ENCODE results near the gene CELF4. TPM values are rescaled to one million over a fixed set of nuclear protein-coding genes. Genes with fewer than 3 reads are reported as not detected.

CELF4 gene
- total and polyA plus RNA-seq, 4 donors, result 0.24 to 3.0 (median 1.3) TPM

DNA sequence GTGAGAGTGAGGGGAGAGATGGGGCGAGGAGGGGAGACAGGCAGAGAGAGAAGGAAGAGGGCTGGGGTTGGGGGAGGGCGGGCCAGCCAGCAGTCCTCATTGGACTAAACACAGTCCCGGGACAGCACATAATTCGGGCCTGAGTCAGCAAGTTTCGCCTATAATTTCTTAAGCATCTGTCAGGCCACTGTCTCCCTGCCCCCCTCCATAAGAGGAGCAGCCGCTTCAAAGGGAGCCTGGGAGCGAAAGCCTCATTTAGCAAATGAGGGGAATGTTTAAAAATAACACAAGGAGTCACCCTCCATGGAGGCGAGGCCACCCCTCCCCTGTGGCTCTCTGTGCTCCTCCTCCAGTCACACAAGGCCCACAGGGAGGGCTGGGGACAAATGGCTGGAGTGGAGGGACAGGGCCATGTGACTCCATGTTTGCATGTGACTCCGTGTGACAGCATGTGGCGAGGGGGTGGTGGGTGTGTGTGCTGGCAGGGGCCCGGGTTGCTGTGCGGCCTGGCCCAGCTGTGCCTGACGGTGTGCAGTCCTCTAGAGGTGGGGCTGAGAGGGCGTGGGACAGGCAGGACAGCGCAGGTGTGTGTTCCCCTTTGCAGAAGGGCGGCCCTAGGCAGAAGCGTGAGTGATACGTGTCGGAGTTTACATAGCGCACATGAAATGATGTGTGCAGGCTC, 162.4 kb downstream of the CELF4 start:
- no peak for ATAC-seq (ENCODE audit: insufficient read depth, low FRiP score)
- Histone ChIP-seq H3K27ac (ENCODE audit: low read depth in 1 of 2, low read length in 1 of 2) (no peak overlapping the region), H3K27me3 (ENCODE audit: control insufficient read depth in 3 of 3, insufficient read depth in 3 of 3, low read length in 2 of 3) (no peaks in the 10 kb centered on the region), H3K4me3 (no peak overlapping the region), H3K4me1 (ENCODE audit: control insufficient read depth in 5 of 5, insufficient read depth in 5 of 5, low read length in 5 of 5) (peaks cover 0 to 19% (median 15%) of the 10 kb centered on the region in 5 donors), H3K36me3 (ENCODE audit: control insufficient read depth in 4 of 4, insufficient read depth in 4 of 4, low read length in 4 of 4) (no peaks in the 10 kb centered on the region), H3K9me3 (ENCODE audit: control insufficient read depth in 4 of 4, insufficient read depth in 3 of 4, low read length in 3 of 4) (no peaks in the 10 kb centered on the region), H3K9ac (ENCODE audit: insufficient read depth in 1 of 2, low read length in 2 of 2) (peak overlapping the region in 1 of 2 donors; percentile 26)
- WGBS, 2 donors, result 75 to 82% methylated on average over 20 of the region's 20 CpGs
- TF ChIP-seq, protein P1, sequence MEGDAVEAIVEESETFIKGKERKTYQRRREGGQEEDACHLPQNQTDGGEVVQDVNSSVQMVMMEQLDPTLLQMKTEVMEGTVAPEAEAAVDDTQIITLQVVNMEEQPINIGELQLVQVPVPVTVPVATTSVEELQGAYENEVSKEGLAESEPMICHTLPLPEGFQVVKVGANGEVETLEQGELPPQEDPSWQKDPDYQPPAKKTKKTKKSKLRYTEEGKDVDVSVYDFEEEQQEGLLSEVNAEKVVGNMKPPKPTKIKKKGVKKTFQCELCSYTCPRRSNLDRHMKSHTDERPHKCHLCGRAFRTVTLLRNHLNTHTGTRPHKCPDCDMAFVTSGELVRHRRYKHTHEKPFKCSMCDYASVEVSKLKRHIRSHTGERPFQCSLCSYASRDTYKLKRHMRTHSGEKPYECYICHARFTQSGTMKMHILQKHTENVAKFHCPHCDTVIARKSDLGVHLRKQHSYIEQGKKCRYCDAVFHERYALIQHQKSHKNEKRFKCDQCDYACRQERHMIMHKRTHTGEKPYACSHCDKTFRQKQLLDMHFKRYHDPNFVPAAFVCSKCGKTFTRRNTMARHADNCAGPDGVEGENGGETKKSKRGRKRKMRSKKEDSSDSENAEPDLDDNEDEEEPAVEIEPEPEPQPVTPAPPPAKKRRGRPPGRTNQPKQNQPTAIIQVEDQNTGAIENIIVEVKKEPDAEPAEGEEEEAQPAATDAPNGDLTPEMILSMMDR (IDR thresholded peaks at IDR 0.05; ENCODE audit: control extremely low read depth, extremely low read depth), result no peak
- peak; percentile 92 to 97 (median 95) for DNase-seq

DNA sequence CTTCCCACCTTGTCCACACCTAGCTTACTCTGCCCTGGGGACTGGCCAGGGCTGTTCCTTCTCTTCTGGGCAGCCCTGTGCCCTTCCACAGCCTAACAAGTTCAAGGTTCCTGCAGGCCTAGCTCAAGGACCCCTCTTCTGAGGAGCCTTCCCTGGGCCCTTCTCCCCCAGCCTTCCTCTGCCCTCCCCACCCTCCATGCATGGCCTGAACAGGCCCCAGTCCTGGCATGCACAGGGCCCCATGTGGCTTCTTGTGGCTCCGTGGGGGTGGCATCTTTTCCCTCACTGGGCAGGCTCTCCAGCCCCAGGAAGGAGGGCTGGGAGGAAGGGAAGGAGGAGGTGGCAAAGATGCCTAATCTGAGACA, 162.9 kb downstream of the CELF4 start:
- H3K9ac ChIP-seq (ENCODE audit: insufficient read depth in 1 of 2, low read length in 2 of 2), result no peak overlapping the region
- no peaks in the 10 kb centered on the region for H3K36me3 ChIP-seq (ENCODE audit: control insufficient read depth in 4 of 4, insufficient read depth in 4 of 4, low read length in 4 of 4)
- TF ChIP-seq, protein P1 (IDR thresholded peaks at IDR 0.05; ENCODE audit: control extremely low read depth, extremely low read depth), result no peak
- 29 to 33% methylated on average over 1 of the region's 1 CpG for WGBS, 2 donors
- no peaks in the 10 kb centered on the region for H3K27me3 ChIP-seq (ENCODE audit: control insufficient read depth in 3 of 3, insufficient read depth in 3 of 3, low read length in 2 of 3)
- H3K27ac ChIP-seq (ENCODE audit: low read depth in 1 of 2, low read length in 1 of 2), result no peak overlapping the region
- ATAC-seq (ENCODE audit: insufficient read depth, low FRiP score) (no peak), DNase-seq (no peak)
- H3K4me3 ChIP-seq, result no peak overlapping the region
- peaks cover 0 to 25% (median 17%) of the 10 kb centered on the region in 5 donors for H3K4me1 ChIP-seq (ENCODE audit: control insufficient read depth in 5 of 5, insufficient read depth in 5 of 5, low read length in 5 of 5)
- no peaks in the 10 kb centered on the region for H3K9me3 ChIP-seq (ENCODE audit: control insufficient read depth in 4 of 4, insufficient read depth in 3 of 4, low read length in 3 of 4)

DNA sequence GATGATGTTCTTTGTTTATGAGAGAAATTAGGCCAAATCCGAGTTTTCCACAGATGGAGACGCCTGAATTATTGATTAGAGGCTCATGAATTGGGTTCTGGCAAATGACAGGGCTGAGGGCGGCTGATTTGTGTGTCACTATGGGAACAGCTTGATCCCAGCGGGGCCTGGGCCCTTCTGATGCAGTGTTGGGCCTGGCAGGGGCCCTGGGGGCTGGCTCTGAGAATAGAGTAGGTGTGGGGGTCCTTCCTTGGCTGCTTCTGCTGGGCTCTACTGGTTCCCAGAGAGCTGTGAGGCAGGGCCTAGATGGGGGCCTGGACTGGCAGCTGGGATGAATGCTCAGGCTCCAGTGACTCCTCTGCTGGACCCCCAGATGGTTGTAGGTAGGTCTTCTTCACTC, 164.8 kb downstream of the CELF4 start:
- Histone ChIP-seq H3K27ac (ENCODE audit: low read depth in 1 of 2, low read length in 1 of 2) (no peak overlapping the region), H3K9ac (ENCODE audit: insufficient read depth in 1 of 2, low read length in 2 of 2) (no peak overlapping the region), H3K36me3 (ENCODE audit: control insufficient read depth in 4 of 4, insufficient read depth in 4 of 4, low read length in 4 of 4) (no peaks in the 10 kb centered on the region), H3K9me3 (ENCODE audit: control insufficient read depth in 4 of 4, insufficient read depth in 3 of 4, low read length in 3 of 4) (no peaks in the 10 kb centered on the region), H3K4me3 (no peak overlapping the region), H3K27me3 (ENCODE audit: control insufficient read depth in 3 of 3, insufficient read depth in 3 of 3, low read length in 2 of 3) (no peaks in the 10 kb centered on the region), H3K4me1 (ENCODE audit: control insufficient read depth in 5 of 5, insufficient read depth in 5 of 5, low read length in 5 of 5) (peaks cover 0 to 44% (median 27%) of the 10 kb centered on the region in 5 donors)
- WGBS, 2 donors, result 82 to 86% methylated on average over 4 of the region's 4 CpGs
- ATAC-seq (ENCODE audit: insufficient read depth, low FRiP score), result no peak
- TF ChIP-seq, protein P1 (IDR thresholded peaks at IDR 0.05; ENCODE audit: control extremely low read depth, extremely low read depth), result no peak
- no peak for DNase-seq
